ENCODE measurements around the gene ALDH1B1. TPM values are rescaled to one million over a fixed set of nuclear protein-coding genes. Genes with fewer than 3 reads are reported as not detected.
A peak's percentile ranks its signal among the peaks of the same experiment; 100 is the strongest.

The ALDH1B1 gene
- total and polyA plus RNA-seq, 2 experiments from 2014 or later: 26.9 to 39.5 TPM

- TF ChIP-seq EZH2phosphoT487 (IDR thresholded peaks at IDR 0.05; ENCODE audit: insufficient read depth, low read depth): no peak
- in situ Hi-C loops (cut with MboI): no loop called here
Observed at GRCh38 chr9:38401994-38402393, 9.5 kb downstream of the ALDH1B1 start.

GRCh38 chr9:38404314-38404713, 11.8 kb downstream of the ALDH1B1 start:
- in situ Hi-C loops (cut with MboI): no loop called here
- H3K36me3 ChIP-seq (ENCODE audit: low read depth): no peaks in the 10 kb centered on the region
- no peak overlapping the region for H3K4me3 ChIP-seq
- TF ChIP-seq EZH2phosphoT487 (IDR thresholded peaks at IDR 0.05; ENCODE audit: insufficient read depth, low read depth) (no peak), EZH2 (IDR thresholded peaks at IDR 0.05; ENCODE audit: insufficient read depth, poor library complexity, severe bottlenecking) (no peak)
- peaks cover 6% of the 10 kb centered on the region; the same call in 1 of the 2 replicates for H3K4me1 ChIP-seq (ENCODE audit: insufficient read depth)
- H3K79me2 ChIP-seq (ENCODE audit: insufficient read depth): no peaks in the 10 kb centered on the region
- WGBS, 2 experiments (ENCODE audit: low coverage in 1 of 2, low lambda C conversion rate in 2 of 2, missing lambda C conversion rate in 2 of 2): 62 to 71% methylated on average over 6 of the region's 6 CpGs
- no peaks in the 10 kb centered on the region for H4K20me1 ChIP-seq (ENCODE audit: insufficient read depth)
- no peaks in the 10 kb centered on the region for H3K9me2 ChIP-seq (ENCODE audit: insufficient read depth)
- H3K4me2 ChIP-seq (ENCODE audit: unreplicated experiment): no peak overlapping the region
- H3K27ac ChIP-seq: no peak overlapping the region
- no peak overlapping the region for H2AFZ ChIP-seq
- no peak overlapping the region for H3K9ac ChIP-seq
- H3K9me3 ChIP-seq (ENCODE audit: low read depth): no peaks in the 10 kb centered on the region
- peaks cover 16% of the 10 kb centered on the region for H3K27me3 ChIP-seq (replicated peaks; ENCODE audit: insufficient read depth)
- no peak for DNase-seq
- H3F3A ChIP-seq (ENCODE audit: insufficient read depth): no peaks in the 10 kb centered on the region

More at GRCh38 chr9:38401994-38402393, 9.5 kb downstream of the ALDH1B1 start:
- no peaks in the 10 kb centered on the region for H3F3A ChIP-seq (ENCODE audit: insufficient read depth)
- no peak overlapping the region for H3K4me3 ChIP-seq
- H2AFZ ChIP-seq: no peak overlapping the region
- no peak overlapping the region for H3K27ac ChIP-seq
- H3K9me3 ChIP-seq (ENCODE audit: low read depth): no peaks in the 10 kb centered on the region
- H3K79me2 ChIP-seq (ENCODE audit: insufficient read depth): no peaks in the 10 kb centered on the region
- H3K27me3 ChIP-seq (replicated peaks; ENCODE audit: insufficient read depth): peaks cover 16% of the 10 kb centered on the region
- no peaks in the 10 kb centered on the region for H4K20me1 ChIP-seq (ENCODE audit: insufficient read depth)
- H3K4me1 ChIP-seq (ENCODE audit: insufficient read depth): peaks cover 6% of the 10 kb centered on the region; the same call in 1 of the 2 replicates
- H3K4me2 ChIP-seq (ENCODE audit: unreplicated experiment): no peak overlapping the region
- no peak for DNase-seq
- no peaks in the 10 kb centered on the region for H3K36me3 ChIP-seq (ENCODE audit: low read depth)
- no peak overlapping the region for H3K9ac ChIP-seq
- 34 to 51% methylated on average over 6 of the region's 6 CpGs for WGBS, 2 experiments (ENCODE audit: low coverage in 1 of 2, low lambda C conversion rate in 2 of 2, missing lambda C conversion rate in 2 of 2)
- H3K9me2 ChIP-seq (ENCODE audit: insufficient read depth): no peaks in the 10 kb centered on the region

- no peaks in the 10 kb centered on the region for H3K79me2 ChIP-seq (ENCODE audit: insufficient read depth)
- no peak overlapping the region for H3K4me3 ChIP-seq
- TF ChIP-seq EZH2 (IDR thresholded peaks at IDR 0.05; ENCODE audit: insufficient read depth, poor library complexity, severe bottlenecking) (no peak), EZH2phosphoT487 (IDR thresholded peaks at IDR 0.05; ENCODE audit: insufficient read depth, low read depth) (no peak)
- H3K36me3 ChIP-seq (ENCODE audit: low read depth): no peaks in the 10 kb centered on the region
- no peaks in the 10 kb centered on the region for H4K20me1 ChIP-seq (ENCODE audit: insufficient read depth)
- no peak overlapping the region for H3K4me2 ChIP-seq (ENCODE audit: unreplicated experiment)
- 37 to 48% methylated on average over 3 of the region's 3 CpGs for WGBS, 2 experiments (ENCODE audit: low coverage in 1 of 2, low lambda C conversion rate in 2 of 2, missing lambda C conversion rate in 2 of 2)
- no peaks in the 10 kb centered on the region for H3F3A ChIP-seq (ENCODE audit: insufficient read depth)
- no peak overlapping the region for H3K9ac ChIP-seq
- no peak overlapping the region for H3K27ac ChIP-seq
- H3K27me3 ChIP-seq (replicated peaks; ENCODE audit: insufficient read depth): peaks cover 16% of the 10 kb centered on the region
- H3K4me1 ChIP-seq (ENCODE audit: insufficient read depth): peaks cover 6% of the 10 kb centered on the region; the same call in 1 of the 2 replicates
- DNase-seq: peak; percentile 47
- H2AFZ ChIP-seq: no peak overlapping the region
- in situ Hi-C loops (cut with MboI): no loop called here
- no peaks in the 10 kb centered on the region for H3K9me3 ChIP-seq (ENCODE audit: low read depth)
- no peaks in the 10 kb centered on the region for H3K9me2 ChIP-seq (ENCODE audit: insufficient read depth)
Observed at GRCh38 chr9:38405785-38406184, 13.3 kb downstream of the ALDH1B1 start.

- Histone ChIP-seq H3F3A (ENCODE audit: insufficient read depth) (no peaks in the 10 kb centered on the region), H3K9me2 (ENCODE audit: insufficient read depth) (no peaks in the 10 kb centered on the region), H3K9me3 (ENCODE audit: low read depth) (no peaks in the 10 kb centered on the region), H2AFZ (no peak overlapping the region), H3K4me1 (ENCODE audit: insufficient read depth) (peaks cover 6% of the 10 kb centered on the region; the same call in 1 of the 2 replicates), H3K9ac (no peak overlapping the region), H3K27ac (no peak overlapping the region), H3K4me2 (ENCODE audit: unreplicated experiment) (no peak overlapping the region), H3K36me3 (ENCODE audit: low read depth) (no peaks in the 10 kb centered on the region), H3K27me3 (replicated peaks; ENCODE audit: insufficient read depth) (peaks cover 21% of the 10 kb centered on the region), H3K4me3 (no peak overlapping the region), H4K20me1 (ENCODE audit: insufficient read depth) (no peaks in the 10 kb centered on the region), H3K79me2 (ENCODE audit: insufficient read depth) (no peaks in the 10 kb centered on the region)
- in situ Hi-C loops (cut with MboI): no loop called here
- DNase-seq: no peak
- TF ChIP-seq EZH2phosphoT487 (IDR thresholded peaks at IDR 0.05; ENCODE audit: insufficient read depth, low read depth): no peak
- no peak for TF ChIP-seq EZH2 (IDR thresholded peaks at IDR 0.05; ENCODE audit: insufficient read depth, poor library complexity, severe bottlenecking)
- WGBS, 2 experiments (ENCODE audit: low coverage in 1 of 2, low lambda C conversion rate in 2 of 2, missing lambda C conversion rate in 2 of 2): 67 to 69% methylated on average over 8 to 9 of the region's 9 CpGs
Observed at GRCh38 chr9:38406476-38407186, 14.1 kb downstream of the ALDH1B1 start.
